ENCODE measurements around the gene CTNNB1. TPM values are rescaled to one million over a fixed set of nuclear protein-coding genes. Genes with fewer than 3 reads are reported as not detected.
"Not testable (repeated sequence)": the region's sequence is repeated elsewhere in the genome, so short reads cannot be mapped to it uniquely, and the experiment has no call there.

Gene CTNNB1
- total RNA-seq, 1 experiment from 2014 or later = 292 TPM

DNA sequence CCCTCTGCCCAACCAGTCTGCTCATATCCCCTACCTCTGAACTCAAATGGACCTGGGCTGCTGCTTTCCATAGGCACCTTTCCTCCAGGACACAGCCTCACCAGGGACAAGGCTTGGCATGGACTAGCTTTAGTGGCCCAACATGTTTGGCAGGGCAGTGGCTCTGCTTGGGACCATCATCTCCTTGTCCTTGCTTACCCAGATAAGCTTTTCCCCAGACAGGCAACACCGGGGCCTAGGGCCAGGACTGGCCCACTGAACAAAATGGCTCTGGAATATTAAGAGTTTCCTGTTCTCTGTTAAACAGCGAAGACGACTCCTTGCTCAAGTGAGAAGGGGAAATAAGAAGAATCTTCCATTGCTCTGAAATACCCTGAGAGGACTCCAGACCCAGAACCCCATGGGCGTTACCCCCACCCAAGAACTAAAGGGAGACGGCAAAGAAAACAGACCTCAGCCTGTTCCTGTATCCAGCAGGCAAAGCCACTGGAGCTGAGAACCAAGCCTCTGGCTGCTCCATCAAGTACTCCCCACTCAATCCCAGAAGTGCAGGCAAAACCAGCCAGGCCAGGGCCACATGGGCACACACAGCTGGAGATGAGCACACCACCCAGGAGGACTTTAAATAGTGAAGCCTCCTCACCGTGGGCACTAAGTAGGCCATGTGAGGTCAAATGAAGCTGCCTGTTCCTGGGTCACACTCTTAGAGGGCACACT, 45.5 kb downstream of the CTNNB1 start:
- in situ Hi-C loops (cut with HindIII; ENCODE audit: low sequenced_read_pairs) = no loop called here
- no peak for DNase-seq (ENCODE audit: low spot score)

DNA sequence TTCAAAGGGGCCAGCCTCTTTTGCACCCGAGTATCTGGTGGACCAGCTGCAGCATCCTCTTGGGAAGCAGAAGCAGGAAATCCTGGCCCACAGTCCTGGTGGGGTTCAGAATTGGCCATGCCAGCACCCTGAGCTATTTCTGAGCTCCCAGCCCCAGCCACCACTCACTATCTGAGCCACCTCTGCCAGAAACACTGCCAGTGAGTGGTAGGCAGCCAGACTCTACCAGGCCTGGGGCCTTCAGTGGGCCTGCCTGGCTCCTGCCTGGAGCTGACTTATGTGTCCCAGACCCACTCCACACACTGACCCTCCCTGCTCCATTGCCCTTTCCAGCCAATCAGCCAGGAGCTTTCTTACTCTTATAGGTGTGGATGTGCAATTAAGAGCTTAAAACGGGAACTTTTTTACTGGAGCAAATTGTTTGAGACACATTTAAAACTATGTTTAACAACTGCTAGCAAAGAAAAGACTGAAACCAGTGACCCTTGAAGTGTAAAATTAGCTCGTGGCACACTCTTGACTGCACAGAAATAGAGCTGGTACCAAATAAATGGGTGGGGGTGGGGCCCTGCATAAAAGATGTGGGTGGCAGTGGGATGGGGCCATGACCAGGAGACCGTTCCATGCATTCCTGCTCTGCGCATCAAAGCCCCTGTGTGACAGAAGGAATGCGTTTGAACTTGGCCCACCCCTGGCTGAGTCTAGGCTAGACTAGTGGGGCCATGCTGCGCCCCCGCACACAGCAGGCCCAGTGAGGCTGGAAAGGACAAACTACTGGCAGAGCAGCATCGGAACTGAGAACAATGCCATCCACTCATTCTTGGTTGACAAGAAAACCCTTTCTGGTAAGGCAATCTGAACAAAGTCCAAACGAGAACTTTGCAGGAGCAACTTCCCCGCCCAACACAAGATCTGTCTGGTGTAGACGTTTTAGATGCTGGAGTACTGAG, 48.0 kb downstream of the CTNNB1 start:
- DNase-seq (ENCODE audit: low spot score) = no peak
- in situ Hi-C loops (cut with HindIII; ENCODE audit: low sequenced_read_pairs) = no loop called here

DNA sequence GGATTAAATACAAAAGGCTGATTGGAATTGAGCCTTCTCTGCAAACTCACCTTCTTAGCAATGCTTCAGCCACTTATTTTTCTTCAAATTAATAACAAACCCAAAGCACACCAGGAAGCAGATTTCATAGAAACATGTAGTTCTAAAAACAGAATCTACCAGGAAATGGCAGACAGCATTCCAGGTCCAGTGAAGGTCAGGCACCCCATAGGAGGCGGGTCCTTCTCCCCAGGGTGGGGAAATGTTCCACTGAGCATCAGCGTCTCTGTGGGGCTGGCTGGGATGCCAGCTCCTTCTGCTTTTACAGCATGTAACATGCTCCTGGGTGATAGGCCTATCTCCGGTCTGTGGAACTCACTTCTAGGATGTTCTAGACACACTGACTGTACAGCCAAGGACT, 49.2 kb downstream of the CTNNB1 start:
- in situ Hi-C loops (cut with HindIII; ENCODE audit: low sequenced_read_pairs) = no loop called here
- DNase-seq (ENCODE audit: low spot score) = no peak

DNA sequence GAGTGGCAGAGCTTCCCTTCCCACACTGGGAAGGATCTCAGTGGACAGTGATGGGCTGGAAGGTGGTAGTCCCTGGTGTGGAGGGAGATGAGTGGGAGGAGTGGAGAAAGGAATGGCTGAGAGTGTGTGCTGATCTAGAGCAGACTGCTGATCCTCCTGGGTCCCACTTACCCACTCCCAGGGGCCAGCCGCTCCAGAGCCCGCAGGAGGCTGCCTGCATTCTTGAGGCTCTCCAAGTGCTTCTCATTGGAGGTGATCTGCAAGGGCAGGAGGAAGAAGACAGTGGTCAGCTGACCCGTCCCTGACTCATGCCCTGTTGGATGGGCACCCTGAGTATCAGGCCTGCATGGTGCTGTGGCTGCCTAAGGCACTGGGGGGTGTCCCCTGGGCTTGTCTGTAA, 50.0 kb downstream of the CTNNB1 start:
- in situ Hi-C loops (cut with HindIII; ENCODE audit: low sequenced_read_pairs) = no loop called here
- DNase-seq (ENCODE audit: low spot score) = no peak

DNA sequence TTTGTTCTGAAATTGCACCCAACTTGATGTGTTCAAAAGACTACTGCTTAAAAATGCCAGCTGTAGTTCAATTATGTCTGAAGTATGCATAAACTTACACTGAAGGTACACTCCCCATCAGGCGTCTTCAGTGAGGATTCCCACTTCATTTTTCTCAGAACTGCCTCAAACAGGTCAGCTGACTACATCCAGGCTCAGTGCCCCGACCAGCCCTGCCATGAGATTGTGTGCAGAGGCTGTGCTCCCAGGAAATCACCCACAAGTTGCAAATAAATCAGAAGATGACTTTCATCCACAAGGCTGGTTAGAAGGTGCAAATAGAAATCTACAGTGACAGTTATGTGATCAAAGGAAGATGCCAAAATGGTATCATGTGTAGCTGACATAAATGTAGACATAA, 51.5 kb downstream of the CTNNB1 start:
- DNase-seq (ENCODE audit: low spot score) = no peak
- in situ Hi-C loops (cut with HindIII; ENCODE audit: low sequenced_read_pairs) = no loop called here

DNA sequence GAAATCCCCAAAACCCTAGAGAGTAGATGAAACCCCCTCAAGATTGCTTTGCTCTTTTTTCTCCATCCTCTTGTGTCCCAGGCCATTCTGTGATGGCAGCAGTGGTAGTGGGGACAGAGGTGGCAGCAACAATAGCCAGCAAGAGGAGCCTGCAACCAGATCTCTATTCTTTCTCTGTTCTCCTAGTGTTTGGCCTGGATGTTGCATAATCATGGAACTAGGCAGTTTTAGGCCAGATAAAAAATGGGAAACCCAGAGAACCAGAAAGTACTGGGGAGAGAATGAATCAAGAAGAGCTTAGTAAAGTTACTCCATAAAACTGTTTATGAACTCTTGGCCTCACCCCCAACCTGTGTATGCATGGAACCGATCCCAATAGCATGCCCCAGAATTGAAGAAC, 52.3 kb downstream of the CTNNB1 start:
- in situ Hi-C loops (cut with HindIII; ENCODE audit: low sequenced_read_pairs) = no loop called here
- no peak for DNase-seq (ENCODE audit: low spot score)

DNA sequence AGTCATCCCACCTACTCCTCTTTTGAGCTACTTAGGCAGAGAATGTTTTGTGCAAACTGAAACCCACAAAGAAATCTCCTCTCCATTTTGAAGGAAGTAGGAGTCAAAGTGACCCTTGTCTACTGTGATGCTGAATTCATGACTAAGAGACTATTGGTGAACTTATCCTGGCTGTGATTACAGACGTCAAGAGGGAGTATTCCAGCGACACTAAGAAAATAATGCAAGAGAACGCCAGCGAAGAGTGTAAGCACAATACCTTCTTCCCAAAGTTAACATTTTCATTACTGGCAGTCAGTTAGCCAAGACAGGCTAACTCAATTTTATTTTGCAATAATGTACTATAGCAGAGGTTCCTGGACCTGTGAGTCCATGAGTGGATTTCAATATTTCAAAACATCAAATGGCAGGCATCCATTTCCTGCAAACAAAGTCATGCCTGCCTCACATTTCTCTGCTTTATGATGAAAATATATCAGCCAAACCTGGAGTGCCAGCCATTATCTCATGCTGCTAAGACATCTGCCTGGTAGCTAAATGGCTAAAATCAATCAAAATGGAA, 59.0 kb downstream of the CTNNB1 start:
- in situ Hi-C loops (cut with HindIII; ENCODE audit: low sequenced_read_pairs) = no loop called here
- no peak for DNase-seq (ENCODE audit: low spot score)

DNA sequence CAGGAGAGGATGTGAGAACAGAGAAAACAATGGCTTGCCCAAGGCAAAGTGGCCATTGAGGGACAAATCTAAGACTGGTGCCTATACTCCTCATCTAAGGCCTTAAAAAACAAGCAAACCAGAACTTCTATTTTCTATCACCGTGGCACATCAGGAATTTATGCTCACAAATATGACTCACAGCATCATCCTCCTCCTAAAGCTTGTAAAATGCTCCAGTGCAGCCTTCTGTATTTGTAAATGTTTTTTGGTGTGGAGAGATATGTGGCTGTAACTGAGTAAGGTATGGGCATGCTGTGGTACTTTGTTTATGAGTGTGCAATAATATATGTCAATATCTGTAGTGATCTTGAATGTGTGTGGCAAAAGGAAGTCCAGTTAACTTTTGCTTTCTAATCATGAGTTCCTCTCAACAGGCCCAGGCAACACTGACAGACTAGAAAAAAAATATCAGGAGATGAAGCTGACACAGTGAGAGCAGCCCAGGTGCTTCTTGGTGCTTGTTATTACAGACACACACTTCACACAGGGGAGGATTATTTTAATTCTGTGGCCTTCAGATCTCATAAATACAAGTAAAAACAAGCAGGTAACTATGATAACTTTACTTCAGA, 60.3 kb downstream of the CTNNB1 start:
- DNase-seq (ENCODE audit: low spot score) = no peak
- in situ Hi-C loops (cut with HindIII; ENCODE audit: low sequenced_read_pairs) = no loop called here

DNA sequence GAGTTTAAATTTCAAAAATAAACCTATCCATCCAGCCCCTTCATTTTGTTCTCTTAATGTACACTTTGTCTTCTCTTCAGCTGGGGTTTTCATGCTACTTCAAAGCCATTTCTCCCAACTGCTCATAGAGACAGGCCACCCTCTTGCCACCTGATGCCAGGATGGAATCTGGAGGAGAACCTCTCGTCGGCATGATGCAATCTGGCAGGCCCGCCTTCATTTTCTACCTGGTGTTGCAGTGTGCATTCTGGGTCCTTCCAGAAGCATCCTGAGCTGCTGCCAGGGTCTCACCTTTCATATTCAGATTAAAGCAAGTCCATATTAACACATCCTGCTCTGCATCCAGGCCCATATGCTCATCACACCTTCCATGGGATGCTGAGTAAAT, 60.8 kb downstream of the CTNNB1 start:
- in situ Hi-C loops (cut with HindIII; ENCODE audit: low sequenced_read_pairs) = no loop called here

DNA sequence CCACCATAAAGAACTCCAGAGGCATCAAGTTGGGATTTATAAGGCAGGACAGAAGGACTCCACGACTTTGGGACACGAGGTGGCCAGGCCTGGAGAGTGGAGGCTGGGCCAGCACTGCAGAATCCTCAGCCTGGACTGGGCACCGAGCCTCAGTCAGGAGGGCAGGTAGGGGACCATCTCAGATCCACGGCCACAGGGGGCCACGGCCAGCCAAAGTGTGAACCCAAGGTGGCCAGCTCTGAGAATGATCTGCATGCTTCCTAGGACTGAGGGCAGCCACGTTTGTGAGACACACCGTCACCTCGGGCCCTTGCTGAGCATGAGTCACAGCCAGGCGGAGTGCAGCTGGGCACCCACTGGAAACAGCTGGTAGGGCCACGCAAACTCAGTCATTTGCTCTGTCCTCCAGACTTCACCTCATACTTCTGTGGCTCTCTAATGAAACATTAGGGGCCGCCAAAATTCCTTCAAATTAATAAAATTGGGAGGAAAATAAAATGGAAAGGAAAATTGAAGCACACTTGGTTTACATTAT, 65.8 kb downstream of the CTNNB1 start:
- in situ Hi-C loops (cut with HindIII; ENCODE audit: low sequenced_read_pairs) = no loop called here
- DNase-seq (ENCODE audit: low spot score) = no peak

More for the DNA sequence above, 60.8 kb downstream of the CTNNB1 start:
- no peak for DNase-seq (ENCODE audit: low spot score)

DNA sequence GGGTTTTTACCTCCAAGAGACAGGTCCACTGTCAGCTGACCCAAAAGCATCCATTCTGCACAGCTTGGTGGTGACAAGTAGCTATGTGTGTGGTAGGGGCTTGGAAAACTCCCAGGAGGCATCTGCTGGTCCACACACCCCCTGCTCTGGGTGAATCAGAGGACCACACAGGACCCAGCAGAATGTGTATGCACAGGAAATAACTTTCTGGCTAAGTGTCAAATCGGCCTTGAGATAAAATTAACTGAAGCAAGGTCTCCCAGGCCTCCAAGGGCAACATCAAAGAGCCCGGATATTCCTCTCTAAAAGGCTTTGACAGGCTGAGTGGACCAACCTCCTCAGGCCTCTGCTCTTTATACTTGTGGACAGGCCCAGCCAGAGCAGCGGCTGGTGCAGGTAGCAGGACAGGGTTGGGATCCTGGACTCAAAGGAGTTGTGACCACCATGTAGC, 66.5 kb downstream of the CTNNB1 start:
- no peak for DNase-seq (ENCODE audit: low spot score)
- in situ Hi-C loops (cut with HindIII; ENCODE audit: low sequenced_read_pairs) = no loop called here

DNA sequence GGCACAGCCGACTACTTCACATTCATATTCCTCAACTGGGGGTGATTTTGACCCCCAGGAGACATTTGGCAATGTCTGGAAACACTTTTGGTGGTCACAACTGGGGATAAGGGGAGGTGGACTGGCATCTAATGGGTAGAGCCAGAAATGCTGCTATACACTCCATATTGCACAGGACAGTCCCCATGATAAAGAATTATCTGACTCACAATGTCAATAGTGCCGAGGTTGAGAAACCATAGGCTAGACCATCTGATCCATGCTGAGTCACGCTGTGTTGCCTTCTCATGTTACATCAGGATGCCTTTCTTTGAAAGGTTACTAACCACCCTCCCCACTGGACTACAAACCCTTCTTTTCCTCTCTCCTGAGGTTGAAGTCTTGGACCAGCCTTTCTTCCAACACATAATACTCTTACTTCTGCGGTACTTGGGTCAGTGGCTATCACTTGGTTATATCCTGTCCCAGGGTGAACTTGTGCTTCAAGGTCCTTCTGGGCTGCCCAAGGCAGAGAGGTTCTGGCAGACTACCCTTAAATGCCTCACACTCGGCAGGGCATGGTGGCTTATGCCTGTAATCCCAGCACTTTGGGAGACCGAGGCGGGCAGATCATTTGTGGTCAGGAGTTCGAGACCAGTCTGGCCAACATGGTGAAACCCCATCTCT, 68.8 kb downstream of the CTNNB1 start:
- in situ Hi-C loops (cut with HindIII; ENCODE audit: low sequenced_read_pairs) = no loop called here
- DNase-seq (ENCODE audit: low spot score) = no peak

DNA sequence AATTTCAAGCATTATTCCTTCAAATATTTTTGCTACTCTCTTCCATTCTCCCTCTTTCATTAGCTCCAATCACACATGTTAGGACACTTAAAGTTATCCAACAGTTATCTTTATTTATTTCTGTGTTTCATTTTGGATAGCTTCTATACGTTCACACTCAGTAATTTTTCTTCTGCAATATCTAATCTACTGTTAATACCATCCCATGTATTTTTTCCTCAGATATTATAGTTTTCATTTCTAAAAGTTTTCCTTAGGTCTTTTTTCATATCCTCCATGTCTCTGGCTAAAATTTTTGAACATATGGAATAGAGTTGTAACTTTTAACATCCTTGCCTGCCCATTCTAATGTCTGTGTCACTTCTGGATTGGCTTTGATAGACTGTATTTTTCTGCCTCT, 73.4 kb downstream of the CTNNB1 start:
- in situ Hi-C loops (cut with HindIII; ENCODE audit: low sequenced_read_pairs) = no loop called here
- no peak for DNase-seq (ENCODE audit: low spot score)

DNA sequence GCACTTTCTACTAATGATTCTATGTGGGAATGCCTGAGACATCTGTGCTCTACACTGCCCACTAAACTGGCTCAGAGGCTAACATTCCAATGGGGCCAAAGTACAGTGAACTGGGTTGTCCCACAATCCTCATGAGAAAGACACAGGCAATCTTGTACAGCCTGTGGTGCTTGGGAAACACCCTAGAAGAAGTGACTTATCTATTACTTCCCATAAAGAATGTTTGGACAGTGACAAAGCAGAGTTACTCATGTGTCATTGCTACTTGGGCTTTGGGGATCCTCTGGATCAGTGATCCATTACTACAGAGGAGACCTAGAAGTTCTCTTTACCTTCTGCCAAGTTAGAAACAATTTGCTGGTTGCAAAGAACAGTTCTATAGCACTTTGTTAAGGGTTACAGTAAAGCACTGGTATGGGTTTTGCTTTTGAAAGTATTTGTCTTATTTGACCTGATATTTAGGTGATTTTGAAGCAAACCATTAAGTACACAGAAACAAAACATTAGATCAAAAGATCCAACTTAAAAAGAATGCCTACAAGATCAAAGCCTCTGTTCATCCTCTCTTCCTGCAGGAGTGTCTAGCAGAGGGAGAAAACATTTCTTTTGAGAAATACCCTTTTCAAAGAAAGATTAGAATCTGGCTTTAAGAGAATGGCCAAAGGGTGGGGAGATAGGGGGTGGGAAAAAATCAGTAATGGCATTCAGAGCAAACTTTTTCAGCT, 75.8 kb downstream of the CTNNB1 start:
- in situ Hi-C loops (cut with HindIII; ENCODE audit: low sequenced_read_pairs) = no loop called here
- no peak for DNase-seq (ENCODE audit: low spot score)

DNA sequence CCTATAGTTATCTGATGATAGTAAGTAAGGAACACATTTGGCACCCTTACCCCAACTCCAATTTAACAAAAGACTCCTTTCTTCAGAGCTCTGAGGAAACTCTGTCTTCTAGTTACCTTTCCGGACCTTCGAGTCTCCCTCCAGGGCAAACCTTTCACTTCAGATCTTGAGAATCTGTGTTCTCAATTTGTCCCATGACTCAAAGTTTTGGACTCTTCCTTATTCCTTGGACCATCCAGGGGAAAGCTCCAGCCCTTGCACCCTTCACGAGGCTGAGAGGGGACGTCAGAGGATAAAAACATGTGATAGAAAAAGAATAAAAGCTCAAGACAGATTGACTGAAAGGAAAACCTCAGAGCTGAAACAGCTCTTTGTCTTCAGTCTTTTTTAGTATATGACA, 76.9 kb downstream of the CTNNB1 start:
- no peak for DNase-seq (ENCODE audit: low spot score)
- in situ Hi-C loops (cut with HindIII; ENCODE audit: low sequenced_read_pairs) = no loop called here

DNA sequence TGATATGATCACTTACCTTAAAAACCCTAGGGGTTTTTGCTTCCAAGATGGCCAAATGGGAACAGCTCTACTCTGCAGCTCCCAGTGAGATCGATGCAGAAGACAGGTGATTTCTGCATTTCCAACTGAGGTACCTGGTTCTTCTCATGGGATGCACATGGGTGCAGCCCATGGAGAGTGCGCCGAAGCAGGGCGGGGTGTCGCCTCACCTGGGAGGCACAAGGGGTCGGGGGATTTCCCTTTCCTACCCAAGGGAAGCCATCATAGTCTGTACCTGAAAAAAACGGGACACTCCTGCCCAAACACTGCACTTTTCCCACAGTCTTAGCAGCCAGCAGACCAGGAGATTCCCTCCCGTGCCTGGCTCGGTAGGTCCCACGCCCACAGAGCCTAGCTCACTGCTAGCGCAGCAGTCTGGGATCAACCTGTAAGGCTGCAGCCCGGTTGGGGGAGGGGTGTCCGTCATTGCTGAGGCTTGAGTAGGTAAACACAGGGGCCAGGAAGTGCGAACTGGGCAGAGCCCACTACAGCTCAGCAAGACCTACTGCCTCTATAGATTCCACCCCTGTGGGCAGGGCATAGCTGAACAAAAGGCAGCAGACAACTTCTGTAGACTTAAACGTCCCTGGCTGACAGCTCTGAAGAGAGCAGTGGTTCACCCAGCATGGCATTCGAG, 78.6 kb downstream of the CTNNB1 start:
- in situ Hi-C loops (cut with HindIII; ENCODE audit: low sequenced_read_pairs) = no loop called here
- DNase-seq (ENCODE audit: low spot score) = no peak

DNA sequence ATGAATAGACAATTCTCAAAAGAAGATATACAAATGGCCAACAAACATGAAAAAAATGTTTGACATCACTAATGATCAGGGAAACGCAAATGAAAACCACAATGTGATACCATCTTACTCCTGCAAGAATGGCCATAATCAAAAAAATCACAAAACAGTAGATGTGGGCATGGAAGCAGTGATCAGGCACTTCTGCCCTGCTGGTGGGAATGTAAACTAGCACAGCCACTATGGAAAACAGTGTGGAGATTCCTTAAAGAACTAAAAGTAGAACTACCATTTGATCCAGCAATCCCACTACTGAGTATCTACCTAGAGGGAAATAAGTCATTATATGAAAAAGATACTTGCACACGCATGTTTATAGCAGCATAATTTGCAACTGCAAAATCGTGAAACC, 85.6 kb downstream of the CTNNB1 start:
- DNase-seq (ENCODE audit: low spot score); in situ Hi-C loops (cut with HindIII; ENCODE audit: low sequenced_read_pairs): not testable (repeated sequence)

DNA sequence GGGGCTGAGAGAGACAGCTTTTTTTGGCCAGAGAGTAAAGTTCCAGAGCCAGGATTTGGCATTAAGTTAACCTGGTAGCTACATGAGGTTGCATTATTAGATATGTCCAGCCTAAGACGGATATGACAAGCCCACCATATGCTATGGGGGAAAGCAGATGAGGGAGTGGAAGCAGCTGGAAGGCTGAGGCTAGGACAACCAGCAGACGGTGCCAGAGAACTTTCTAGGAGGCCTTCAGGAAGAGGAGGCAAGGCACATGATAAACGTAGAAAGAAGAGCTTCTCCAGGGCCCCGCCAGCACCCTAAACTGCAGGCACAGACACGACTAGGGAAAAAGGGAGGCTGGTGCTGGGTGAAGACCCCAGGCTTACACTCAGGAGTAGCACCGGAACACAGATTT, 87.0 kb downstream of the CTNNB1 start:
- in situ Hi-C loops (cut with HindIII; ENCODE audit: low sequenced_read_pairs) = no loop called here
- no peak for DNase-seq (ENCODE audit: low spot score)
